ENCODE measurements around the gene PCDHA12.

- TF ChIP-seq PML (IDR thresholded peaks at IDR 0.05; ENCODE audit: low read length) (no peak), PTTG1 (tag; IDR thresholded peaks at IDR 0.05; ENCODE audit: low read depth) (no peak)
- TF ChIP-seq, protein P1, sequence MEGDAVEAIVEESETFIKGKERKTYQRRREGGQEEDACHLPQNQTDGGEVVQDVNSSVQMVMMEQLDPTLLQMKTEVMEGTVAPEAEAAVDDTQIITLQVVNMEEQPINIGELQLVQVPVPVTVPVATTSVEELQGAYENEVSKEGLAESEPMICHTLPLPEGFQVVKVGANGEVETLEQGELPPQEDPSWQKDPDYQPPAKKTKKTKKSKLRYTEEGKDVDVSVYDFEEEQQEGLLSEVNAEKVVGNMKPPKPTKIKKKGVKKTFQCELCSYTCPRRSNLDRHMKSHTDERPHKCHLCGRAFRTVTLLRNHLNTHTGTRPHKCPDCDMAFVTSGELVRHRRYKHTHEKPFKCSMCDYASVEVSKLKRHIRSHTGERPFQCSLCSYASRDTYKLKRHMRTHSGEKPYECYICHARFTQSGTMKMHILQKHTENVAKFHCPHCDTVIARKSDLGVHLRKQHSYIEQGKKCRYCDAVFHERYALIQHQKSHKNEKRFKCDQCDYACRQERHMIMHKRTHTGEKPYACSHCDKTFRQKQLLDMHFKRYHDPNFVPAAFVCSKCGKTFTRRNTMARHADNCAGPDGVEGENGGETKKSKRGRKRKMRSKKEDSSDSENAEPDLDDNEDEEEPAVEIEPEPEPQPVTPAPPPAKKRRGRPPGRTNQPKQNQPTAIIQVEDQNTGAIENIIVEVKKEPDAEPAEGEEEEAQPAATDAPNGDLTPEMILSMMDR (IDR thresholded peaks at IDR 0.05 in 2 of 3, conservative IDR thresholded peaks at IDR 0.05 in 1 of 3; ENCODE audit: insufficient read depth in 2 of 3, low read depth in 1 of 3, low read length in 3 of 3): no peak
Measured at GRCh38 chr5:140857987-140858240, 17.2 kb upstream of the PCDHA12 start.
